Naive B cell (primary cell): ENCODE measurements around the gene HIPK2. TPM values are rescaled to one million over a fixed set of nuclear protein-coding genes. Genes with fewer than 3 reads are reported as not detected.

Source experiments
- ATAC-seq, 2 donors: fragments of 150-1000 bp; cut with Tn5 transposase; 2 replicates each; pipeline ENCODE4 v1.10.0; 2021; ENCODE audit warnings: low read depth in 2 of 2, mild to moderate bottlenecking in 2 of 2, moderate library complexity in 2 of 2
- DNase-seq: peaks from one replicate; pipeline ENCODE4 v3.0.0; 2022
- H3K27ac Mint-ChIP-seq, 6 donors: one replicate each; pipeline ENCODE4 v1.8.0; 2020 to 2022; ENCODE audit warnings: mild to moderate bottlenecking in 6 of 6, mixed read lengths in 6 of 6, moderate library complexity in 5 of 6, inconsistent platforms in 2 of 6
- H3K27me3 Mint-ChIP-seq, 3 donors: one replicate each; pipeline ENCODE4 v1.8.0; 2021 to 2022; ENCODE audit warnings: mixed read lengths in 3 of 3, mild to moderate bottlenecking in 1 of 3
- H3K36me3 Mint-ChIP-seq, 2 donors: one replicate each; pipeline ENCODE4 v1.8.0; 2020 to 2022; ENCODE audit warnings: mixed read lengths in 2 of 2, inconsistent platforms in 1 of 2, mild to moderate bottlenecking in 1 of 2
- H3K4me1 Mint-ChIP-seq, 3 donors: one replicate each; pipeline ENCODE4 v1.8.0; 2020 to 2022; ENCODE audit warnings: mixed read lengths in 3 of 3, inconsistent platforms in 1 of 3, mild to moderate bottlenecking in 1 of 3, moderate library complexity in 1 of 3
- H3K4me3 Mint-ChIP-seq, 8 donors: one replicate each; pipeline ENCODE4 v1.8.0; 2020 to 2022; ENCODE audit warnings: mild to moderate bottlenecking in 8 of 8, mixed read lengths in 8 of 8, moderate library complexity in 8 of 8, inconsistent platforms in 2 of 8
- H3K9me3 Mint-ChIP-seq, 7 donors: one replicate each; pipeline ENCODE4 v1.8.0; 2020 to 2022; ENCODE audit warnings: mixed read lengths in 7 of 7, mild to moderate bottlenecking in 5 of 7, inconsistent platforms in 2 of 7, moderate library complexity in 1 of 7
- polyA plus RNA-seq, 6 donors: library from polyadenylated mRNA; unstranded; fragments of 300-500 nt; fragmentation: Illumina TruSeq; gene quantifications; one replicate each; pipeline ENCODE4 v1.2.3, GENCODE V29; 2021; ENCODE audit warnings: low read depth in 6 of 6

HIPK2 gene
- polyA plus RNA-seq, 6 donors from 2014 or later: 0.54 to 1.1 (median 0.79) TPM

- Mint-ChIP-seq H3K9me3 (no peaks in the 10 kb centered on the region), H3K27ac (peak overlapping the region in 5 of 6 donors; percentile 3 to 92 (median 89)), H3K27me3 (no peaks in the 10 kb centered on the region)
These were observed 80.7 kb downstream of the HIPK2 start for GRCh38 chr7:139697056-139697455.

GRCh38 chr7:139696552-139696951, 81.2 kb downstream of the HIPK2 start:
- Mint-ChIP-seq H3K4me1 (peaks cover 41 to 49% (median 41%) of the 10 kb centered on the region in 3 donors), H3K4me3 (peak overlapping the region in 5 of 8 donors; percentile 30 to 72 (median 63)), H3K36me3 (no peaks in the 10 kb centered on the region), H3K27me3 (no peaks in the 10 kb centered on the region), H3K9me3 (no peaks in the 10 kb centered on the region), H3K27ac (peak overlapping the region; percentile 8 to 92 (median 86))
- peak; percentile 95 to 96 for ATAC-seq
- DNase-seq: peak; percentile 56

More at GRCh38 chr7:139697056-139697455, 80.7 kb downstream of the HIPK2 start:
- H3K4me3 Mint-ChIP-seq: peak overlapping the region in 3 of 8 donors; percentile 11 to 72 (median 30)
- no peak for DNase-seq
- no peak for ATAC-seq
- peaks cover 41 to 49% (median 45%) of the 10 kb centered on the region in 3 donors for H3K4me1 Mint-ChIP-seq
- no peaks in the 10 kb centered on the region for H3K36me3 Mint-ChIP-seq

- peak overlapping the region in 1 of 8 donors; percentile 37 for H3K4me3 Mint-ChIP-seq
- H3K36me3 Mint-ChIP-seq: no peaks in the 10 kb centered on the region
- H3K4me1 Mint-ChIP-seq: peaks cover 37 to 49% (median 41%) of the 10 kb centered on the region in 3 donors
- ATAC-seq: no peak
- no peaks in the 10 kb centered on the region for H3K27me3 Mint-ChIP-seq
- H3K27ac Mint-ChIP-seq: peak overlapping the region in 2 of 6 donors; percentile 83 to 93
- H3K9me3 Mint-ChIP-seq: no peaks in the 10 kb centered on the region
- no peak for DNase-seq
These were observed 82.2 kb downstream of the HIPK2 start for GRCh38 chr7:139695588-139695987.

GRCh38 chr7:139695051-139695450, 82.7 kb downstream of the HIPK2 start:
- peaks cover 37 to 47% (median 41%) of the 10 kb centered on the region in 3 donors for H3K4me1 Mint-ChIP-seq
- no peak overlapping the region for H3K4me3 Mint-ChIP-seq
- no peak for DNase-seq
- peak overlapping the region in 2 of 6 donors; percentile 59 to 83 for H3K27ac Mint-ChIP-seq
- H3K27me3 Mint-ChIP-seq: no peaks in the 10 kb centered on the region
- H3K36me3 Mint-ChIP-seq: peaks cover 0 to 4% of the 10 kb centered on the region in 2 donors
- H3K9me3 Mint-ChIP-seq: no peaks in the 10 kb centered on the region
- no peak for ATAC-seq

GRCh38 chr7:139694389-139694676, 83.5 kb downstream of the HIPK2 start:
- no peaks in the 10 kb centered on the region for H3K9me3 Mint-ChIP-seq
- DNase-seq (no peak), ATAC-seq (no peak)
- H3K27ac Mint-ChIP-seq: peak overlapping the region in 4 of 6 donors; percentile 5 to 39 (median 22)
- H3K4me3 Mint-ChIP-seq: no peak overlapping the region
- peaks cover 37 to 45% (median 41%) of the 10 kb centered on the region in 3 donors for H3K4me1 Mint-ChIP-seq
- no peaks in the 10 kb centered on the region for H3K27me3 Mint-ChIP-seq
- peaks cover 0 to 8% of the 10 kb centered on the region in 2 donors for H3K36me3 Mint-ChIP-seq

GRCh38 chr7:139693651-139694388, 84.0 kb downstream of the HIPK2 start:
- Mint-ChIP-seq H3K36me3 (peaks cover 5 to 10% of the 10 kb centered on the region in 2 donors), H3K4me1 (peaks cover 33 to 40% (median 36%) of the 10 kb centered on the region in 3 donors), H3K4me3 (no peak overlapping the region), H3K9me3 (no peaks in the 10 kb centered on the region), H3K27me3 (no peaks in the 10 kb centered on the region), H3K27ac (peak overlapping the region in 4 of 6 donors; percentile 5 to 39 (median 22))
- DNase-seq (no peak), ATAC-seq (no peak)

GRCh38 chr7:139692723-139693122, 85.1 kb downstream of the HIPK2 start:
- H3K27me3 Mint-ChIP-seq: no peaks in the 10 kb centered on the region
- H3K4me3 Mint-ChIP-seq: no peak overlapping the region
- no peaks in the 10 kb centered on the region for H3K9me3 Mint-ChIP-seq
- H3K36me3 Mint-ChIP-seq: peaks cover 13 to 20% of the 10 kb centered on the region in 2 donors
- H3K4me1 Mint-ChIP-seq: peaks cover 29 to 32% (median 30%) of the 10 kb centered on the region in 3 donors
- DNase-seq (no peak), ATAC-seq (no peak)
- H3K27ac Mint-ChIP-seq: peak overlapping the region in 2 of 6 donors; percentile 50 to 73

- Mint-ChIP-seq H3K27me3 (no peaks in the 10 kb centered on the region), H3K27ac (no peak overlapping the region), H3K36me3 (peaks cover 13 to 25% of the 10 kb centered on the region in 2 donors), H3K9me3 (peaks cover 0 to 6% (median 0%) of the 10 kb centered on the region in 7 donors), H3K4me1 (peaks cover 20 to 22% (median 21%) of the 10 kb centered on the region in 3 donors), H3K4me3 (no peak overlapping the region)
- ATAC-seq (no peak), DNase-seq (no peak)
These were observed 86.5 kb downstream of the HIPK2 start for GRCh38 chr7:139691253-139691781.

- Mint-ChIP-seq H3K36me3 (peaks cover 18 to 33% of the 10 kb centered on the region in 2 donors), H3K27ac (no peak overlapping the region)
These were observed 89.7 kb downstream of the HIPK2 start for GRCh38 chr7:139687980-139688632.

GRCh38 chr7:139687211-139687954, 90.4 kb downstream of the HIPK2 start:
- Mint-ChIP-seq H3K4me3 (peak overlapping the region in 1 of 8 donors; percentile 66), H3K27me3 (no peaks in the 10 kb centered on the region), H3K27ac (no peak overlapping the region), H3K9me3 (peaks cover 0 to 14% (median 5%) of the 10 kb centered on the region in 7 donors), H3K36me3 (peaks cover 18 to 33% of the 10 kb centered on the region in 2 donors), H3K4me1 (no peaks in the 10 kb centered on the region)
- ATAC-seq (no peak), DNase-seq (no peak)

More at GRCh38 chr7:139687980-139688632, 89.7 kb downstream of the HIPK2 start:
- H3K9me3 Mint-ChIP-seq: peaks cover 0 to 14% (median 5%) of the 10 kb centered on the region in 7 donors
- DNase-seq (no peak), ATAC-seq (no peak)
- no peaks in the 10 kb centered on the region for H3K27me3 Mint-ChIP-seq
- H3K4me3 Mint-ChIP-seq: no peak overlapping the region
- H3K4me1 Mint-ChIP-seq: no peaks in the 10 kb centered on the region

- DNase-seq (no peak), ATAC-seq (no peak)
- H3K4me1 Mint-ChIP-seq: peaks cover 7 to 10% (median 10%) of the 10 kb centered on the region in 3 donors
- H3K4me3 Mint-ChIP-seq: no peak overlapping the region
- H3K9me3 Mint-ChIP-seq: peaks cover 0 to 14% (median 5%) of the 10 kb centered on the region in 7 donors
- no peaks in the 10 kb centered on the region for H3K27me3 Mint-ChIP-seq
- H3K27ac Mint-ChIP-seq: peak overlapping the region in 3 of 6 donors; percentile 22 to 27 (median 23)
- H3K36me3 Mint-ChIP-seq: peaks cover 13 to 18% of the 10 kb centered on the region in 2 donors
These were observed 94.5 kb downstream of the HIPK2 start for GRCh38 chr7:139683137-139683921.
